ENCODE data around the gene PRPH2. TPM values are rescaled to one million over a fixed set of nuclear protein-coding genes. Genes with fewer than 3 reads are reported as not detected.
"Not testable (repeated sequence)": the region's sequence is repeated elsewhere in the genome, so short reads cannot be mapped to it uniquely, and the experiment has no call there.

Gene PRPH2
- polyA plus RNA-seq, 3 donors = 1.8 to 3.8 (median 3.2) TPM

- DNase-seq (ENCODE audit: low read depth in 3 of 3, low spot score in 2 of 3) = not testable (repeated sequence)
These were observed 19.6 kb downstream of the PRPH2 start for GRCh38 chr6:42702786-42703185.

- no peak for DNase-seq (ENCODE audit: low read depth in 3 of 3, low spot score in 2 of 3)
These were observed 20.2 kb downstream of the PRPH2 start for GRCh38 chr6:42702200-42702599.

GRCh38 chr6:42698217-42698616 lies 24.2 kb downstream of the PRPH2 start:
- no peak for DNase-seq (ENCODE audit: low read depth in 3 of 3, low spot score in 2 of 3)

GRCh38 chr6:42697268-42697655 lies 25.1 kb downstream of the PRPH2 start:
- no peak for DNase-seq (ENCODE audit: low read depth in 3 of 3, low spot score in 2 of 3)

GRCh38 chr6:42696526-42697267 lies 25.7 kb downstream of the PRPH2 start:
- no peak for DNase-seq (ENCODE audit: low read depth in 3 of 3, low spot score in 2 of 3)

- DNase-seq (ENCODE audit: low read depth in 3 of 3, low spot score in 2 of 3) = no peak
These were observed 27.8 kb downstream of the PRPH2 start for GRCh38 chr6:42694586-42694985.

- no peak for DNase-seq (ENCODE audit: low read depth in 3 of 3, low spot score in 2 of 3)
These were observed 28.6 kb downstream of the PRPH2 start for GRCh38 chr6:42693725-42694323.

- no peak for DNase-seq (ENCODE audit: low read depth in 3 of 3, low spot score in 2 of 3)
These were observed 30.1 kb downstream of the PRPH2 start for GRCh38 chr6:42692137-42692911.

GRCh38 chr6:42690872-42691271 lies 31.5 kb downstream of the PRPH2 start:
- no peak for DNase-seq (ENCODE audit: low read depth in 3 of 3, low spot score in 2 of 3)

GRCh38 chr6:42690151-42690702 lies 32.2 kb downstream of the PRPH2 start:
- DNase-seq (ENCODE audit: low read depth in 3 of 3, low spot score in 2 of 3) = no peak

- no peak for DNase-seq (ENCODE audit: low read depth in 3 of 3, low spot score in 2 of 3)
These were observed 33.0 kb downstream of the PRPH2 start for GRCh38 chr6:42689371-42689770.

- no peak for DNase-seq (ENCODE audit: low read depth in 3 of 3, low spot score in 2 of 3)
These were observed 34.1 kb downstream of the PRPH2 start for GRCh38 chr6:42688281-42688680.

- no peak for DNase-seq (ENCODE audit: low read depth in 3 of 3, low spot score in 2 of 3)
These were observed 43.0 kb downstream of the PRPH2 start for GRCh38 chr6:42679358-42679757.

- DNase-seq (ENCODE audit: low read depth in 3 of 3, low spot score in 2 of 3) = no peak
These were observed 47.6 kb downstream of the PRPH2 start for GRCh38 chr6:42674780-42675179.

GRCh38 chr6:42674368-42674767 lies 48.0 kb downstream of the PRPH2 start:
- DNase-seq (ENCODE audit: low read depth in 3 of 3, low spot score in 2 of 3) = not testable (repeated sequence)

- no peak for DNase-seq (ENCODE audit: low read depth in 3 of 3, low spot score in 2 of 3)
These were observed 57.7 kb downstream of the PRPH2 start for GRCh38 chr6:42664718-42665117.

GRCh38 chr6:42661540-42662153 lies 60.8 kb downstream of the PRPH2 start:
- peak; percentile 41 to 69 (median 53) for DNase-seq (ENCODE audit: low read depth in 3 of 3, low spot score in 2 of 3)

- DNase-seq (ENCODE audit: low read depth in 3 of 3, low spot score in 2 of 3) = no peak
These were observed 62.6 kb downstream of the PRPH2 start for GRCh38 chr6:42659806-42660205.

- DNase-seq (ENCODE audit: low read depth in 3 of 3, low spot score in 2 of 3) = no peak
These were observed 68.5 kb downstream of the PRPH2 start for GRCh38 chr6:42653851-42654250.

GRCh38 chr6:42652024-42652746 lies 70.2 kb downstream of the PRPH2 start:
- no peak for DNase-seq (ENCODE audit: low read depth in 3 of 3, low spot score in 2 of 3)

Data from right renal cortex interstitium (tissue), 3 donors.